HCT116 (cell line): Measurements from ENCODE around the gene POC1B. TPM values are rescaled to one million over a fixed set of nuclear protein-coding genes. Genes with fewer than 3 reads are reported as not detected.

Experiments used
- ATAC-seq: fragments of 200-7000 bp; cut with Tn5 transposase; 2 replicates; pipeline ENCODE4 v1.9.1; 2020; ENCODE audit warnings: mild to moderate bottlenecking, moderate library complexity
- BruUV-seq: library from RNA; stranded (reverse); fragments of 400-500 nt; replicated peaks from 2 replicates; lab custom pipeline; 2021; lab: Mats Ljungman, UMichigan
- CTCF ChIA-PET: fragments of 300-600 bp; sonication (Branson Sonifier 250); formaldehyde crosslinking; loops from one replicate; lab custom pipeline; 2021; ENCODE audit warnings: antibody characterized with exemption; lab: Charles Lee
- POLR2A ChIA-PET: fragments of 300-600, 350-600 bp; sonication (Branson Sonifier 250); formaldehyde crosslinking; loops from one replicate; lab custom pipeline; 2021; ENCODE audit warnings: antibody characterized with exemption; lab: Charles Lee
- RAD21 ChIA-PET, 2 experiments: fragments of 300-600 bp; sonication (Branson Sonifier 250); formaldehyde crosslinking; loops; one replicate each; lab custom pipeline; 2023; ENCODE audit warnings: low total read pairs in 2 of 2; ENCODE audit not compliant: uncharacterized antibody in 2 of 2, unreplicated experiment in 2 of 2, low non-redundant PET in 1 of 2; lab: Charles Lee
- DNase-seq: peaks from one replicate; pipeline ENCODE4 v3.0.0-alpha.2; 2010; ENCODE audit warnings: low read depth, low spot score
- H2AFZ ChIP-seq: fragments of 200-600 bp; shearing (Covaris generic), sonication (generic); 2 replicates; pipeline ENCODE4 v1.6.1; 2017; ENCODE audit warnings: low read depth, mixed run types, mixed read lengths, antibody characterized with exemption, low read length; ENCODE audit not compliant: poor library complexity, severe bottlenecking
- H3K27ac ChIP-seq: 2 replicates; pipeline ENCODE4 v1.5.1; 2012; ENCODE audit warnings: low read depth, low read length
- H3K27me3 ChIP-seq: fragments of 200-600 bp; sonication (generic); 2 replicates; pipeline ENCODE4 v1.6.1; 2016; ENCODE audit warnings: mixed run types, low read length, mixed read lengths; ENCODE audit not compliant: insufficient read depth
- H3K36me3 ChIP-seq, 2 experiments: fragments of 200-500 bp in 1 of 2; fragments of 200-600 bp in 1 of 2; sonication (Bioruptor generic) in 1 of 2; sonication (generic) in 1 of 2; 2 replicates each; pipeline versions ENCODE4 v1.5.1 to v1.6.1; 2014 to 2016; ENCODE audit warnings: low read length in 2 of 2, inconsistent platforms in 1 of 2, mixed read lengths in 1 of 2, mixed run types in 1 of 2; ENCODE audit not compliant: insufficient read depth in 2 of 2, control insufficient read depth in 1 of 2
- H3K4me1 ChIP-seq, 2 experiments: fragments of 200-600 bp in 1 of 2; sonication (generic) in 1 of 2; 2 replicates each; pipeline versions ENCODE4 v1.5.1 to v1.6.1; 2012 to 2017; ENCODE audit warnings: low read length in 2 of 2, inconsistent platforms in 1 of 2, mild to moderate bottlenecking in 1 of 2, mixed read lengths in 1 of 2, mixed run types in 1 of 2, moderate library complexity in 1 of 2; ENCODE audit not compliant: insufficient read depth in 2 of 2, control insufficient read depth in 1 of 2
- H3K4me2 ChIP-seq: fragments of 200-600 bp; sonication (generic); 2 replicates; pipeline ENCODE4 v1.6.1; 2017; ENCODE audit warnings: mixed run types, low read length, mixed read lengths
- H3K4me3 ChIP-seq, 2 experiments: fragments of 200-600 bp in 1 of 2; sonication (generic) in 1 of 2; replicated peaks in 1 of 2; 2 replicates each; pipeline ENCODE4 v1.5.1; 2011 to 2016; ENCODE audit warnings: low read length in 2 of 2, control low read depth in 1 of 2, low read depth in 1 of 2, mild to moderate bottlenecking in 1 of 2, mixed read lengths in 1 of 2, mixed run types in 1 of 2
- H3K79me2 ChIP-seq: fragments of 200-600 bp; sonication (generic); 2 replicates; pipeline ENCODE4 v1.6.1; 2017; ENCODE audit warnings: mild to moderate bottlenecking, mixed run types, low read length, moderate library complexity, mixed read lengths; ENCODE audit not compliant: insufficient read depth
- H3K9ac ChIP-seq: fragments of 200-600 bp; sonication (generic); 2 replicates; pipeline ENCODE4 v1.6.1; 2016; ENCODE audit warnings: low read length, mixed read lengths
- H3K9me2 ChIP-seq: fragments of 200-600 bp; sonication (generic), shearing (Covaris generic); 2 replicates; pipeline ENCODE4 v1.6.1; 2017; ENCODE audit warnings: mixed run types, mild to moderate bottlenecking, moderate library complexity; ENCODE audit not compliant: insufficient read depth
- H3K9me3 ChIP-seq, 2 experiments: fragments of 200-500 bp in 1 of 2; fragments of 200-600 bp in 1 of 2; sonication (Bioruptor generic) in 1 of 2; sonication (generic) in 1 of 2; 2 replicates each; pipeline ENCODE4 v1.6.1; 2014 to 2017; ENCODE audit warnings: low read length in 2 of 2, mixed read lengths in 2 of 2, inconsistent platforms in 1 of 2, low read depth in 1 of 2, mild to moderate bottlenecking in 1 of 2, mixed run types in 1 of 2, moderate library complexity in 1 of 2; ENCODE audit not compliant: control insufficient read depth in 1 of 2, insufficient read depth in 1 of 2
- H4K20me1 ChIP-seq: fragments of 200-600 bp; sonication (generic), shearing (Covaris generic); 2 replicates; pipeline ENCODE4 v1.6.1; 2017; ENCODE audit warnings: mixed run types, mild to moderate bottlenecking, moderate library complexity; ENCODE audit not compliant: insufficient read depth
- EGR1 ChIP-seq: IDR thresholded peaks from 2 replicates; pipeline ENCODE4 v1.6.1; 2012; ENCODE audit warnings: low read depth
- EZH2phosphoT487 ChIP-seq: fragments of 200-600 bp; IDR thresholded peaks from 2 replicates; pipeline ENCODE4 v1.6.1; 2018; ENCODE audit warnings: antibody characterized with exemption, borderline replicate concordance
- FOSL1 ChIP-seq: IDR thresholded peaks from 2 replicates; pipeline ENCODE4 v1.6.1; 2012; ENCODE audit warnings: low read depth
- JUND ChIP-seq: IDR thresholded peaks from 2 replicates; pipeline ENCODE4 v1.6.1; 2012
- POLR2A ChIP-seq: IDR thresholded peaks from 2 replicates; pipeline ENCODE4 v1.7.0; 2011; ENCODE audit warnings: borderline replicate concordance; ENCODE audit not compliant: insufficient read depth, insufficient read length; ENCODE audit errors: extremely low read depth
- POLR2AphosphoS5 ChIP-seq: IDR thresholded peaks from 2 replicates; pipeline ENCODE4 v1.6.1; 2011; ENCODE audit warnings: mild to moderate bottlenecking, low read depth, low read length, moderate library complexity
- RAD21 ChIP-seq: IDR thresholded peaks from 2 replicates; pipeline ENCODE4 v1.6.1; 2012; ENCODE audit warnings: low read depth, mild to moderate bottlenecking
- REST ChIP-seq: IDR thresholded peaks from 2 replicates; pipeline ENCODE4 v1.6.1; 2012; ENCODE audit warnings: low read depth
- SIN3A ChIP-seq: IDR thresholded peaks from 2 replicates; pipeline ENCODE4 v1.6.1; 2012; ENCODE audit warnings: low read depth
- SP1 ChIP-seq: IDR thresholded peaks from 2 replicates; pipeline ENCODE4 v1.6.1; 2012; ENCODE audit warnings: low read depth
- SRF ChIP-seq: IDR thresholded peaks from 2 replicates; pipeline ENCODE4 v1.6.1; 2012; ENCODE audit warnings: low read depth
- TCF7L2 ChIP-seq: IDR thresholded peaks from 2 replicates; pipeline ENCODE4 v1.7.0; 2011; ENCODE audit warnings: borderline replicate concordance, inconsistent platforms; ENCODE audit not compliant: insufficient read depth, insufficient read length; ENCODE audit errors: extremely low read depth
- ZNF274 ChIP-seq: fragments of 200-500 bp; sonication (Bioruptor generic); IDR thresholded peaks from 2 replicates; pipeline ENCODE4 v1.6.1; 2014; ENCODE audit warnings: mild to moderate bottlenecking, low read depth, low read length, inconsistent platforms
- intact Hi-C: fragments of 100-400 bp; cut with micrococcal nuclease; formaldehyde crosslinking; loops from 2 replicates; pipeline ENCODE4 v1.10.0; 2022
- total RNA-seq: library from RNA; stranded (reverse); gene quantifications from one replicate; pipeline ENCODE4 v1.2.1, GENCODE V29; 2021; ENCODE audit not compliant: unreplicated experiment
- TF ChIP-seq, protein P1 (sequence below), 3 experiments: fragments of 200-600 bp in 1 of 3; sonication (generic) in 1 of 3; IDR thresholded peaks in 2 of 3; conservative IDR thresholded peaks in 1 of 3; 2 replicates each; pipeline ENCODE4 v1.5.1; 2012 to 2017; ENCODE audit warnings: low read depth in 2 of 3, low read length in 2 of 3, antibody characterized with exemption in 1 of 3, borderline replicate concordance in 1 of 3, control low read depth in 1 of 3, mild to moderate bottlenecking in 1 of 3, mixed read lengths in 1 of 3, mixed run types in 1 of 3, moderate library complexity in 1 of 3; ENCODE audit not compliant: insufficient read depth in 1 of 3
- TF ChIP-seq, protein P2 (sequence below): IDR thresholded peaks from 2 replicates; pipeline ENCODE4 v1.6.1; 2012
- TF ChIP-seq, protein P3 (sequence below): IDR thresholded peaks from 2 replicates; pipeline ENCODE4 v1.6.1; 2011; ENCODE audit warnings: mild to moderate bottlenecking, low read length, moderate library complexity; ENCODE audit not compliant: insufficient replicate concordance; ENCODE audit errors: extremely low read depth

Gene POC1B
- total RNA-seq, 1 experiment from 2014 or later: 14.3 TPM

- H3K27ac ChIP-seq: no peak overlapping the region
- no peak overlapping the region for H3K9ac ChIP-seq
- no TSS peak for BruUV-seq
- H4K20me1 ChIP-seq: no peaks in the 10 kb centered on the region
- DNase-seq: no peak
- no peaks in the 10 kb centered on the region for H3K4me1 ChIP-seq
- intact Hi-C loops: no loop called here
- ATAC-seq: no peak
- H2AFZ ChIP-seq: no peak overlapping the region
- no peaks in the 10 kb centered on the region for H3K79me2 ChIP-seq
- H3K36me3 ChIP-seq: no peaks in the 10 kb centered on the region
- H3K4me3 ChIP-seq: no peak overlapping the region
- POLR2A ChIA-PET: no interaction called here
- RAD21 ChIA-PET: no interaction called here
- no peaks in the 10 kb centered on the region for H3K9me2 ChIP-seq
- H3K4me2 ChIP-seq: no peak overlapping the region
- no peaks in the 10 kb centered on the region for H3K9me3 ChIP-seq
- CTCF ChIA-PET: no interaction called here
- H3K27me3 ChIP-seq: no peaks in the 10 kb centered on the region
- no peak for TF ChIP-seq EGR1
- TF ChIP-seq, protein P1, sequence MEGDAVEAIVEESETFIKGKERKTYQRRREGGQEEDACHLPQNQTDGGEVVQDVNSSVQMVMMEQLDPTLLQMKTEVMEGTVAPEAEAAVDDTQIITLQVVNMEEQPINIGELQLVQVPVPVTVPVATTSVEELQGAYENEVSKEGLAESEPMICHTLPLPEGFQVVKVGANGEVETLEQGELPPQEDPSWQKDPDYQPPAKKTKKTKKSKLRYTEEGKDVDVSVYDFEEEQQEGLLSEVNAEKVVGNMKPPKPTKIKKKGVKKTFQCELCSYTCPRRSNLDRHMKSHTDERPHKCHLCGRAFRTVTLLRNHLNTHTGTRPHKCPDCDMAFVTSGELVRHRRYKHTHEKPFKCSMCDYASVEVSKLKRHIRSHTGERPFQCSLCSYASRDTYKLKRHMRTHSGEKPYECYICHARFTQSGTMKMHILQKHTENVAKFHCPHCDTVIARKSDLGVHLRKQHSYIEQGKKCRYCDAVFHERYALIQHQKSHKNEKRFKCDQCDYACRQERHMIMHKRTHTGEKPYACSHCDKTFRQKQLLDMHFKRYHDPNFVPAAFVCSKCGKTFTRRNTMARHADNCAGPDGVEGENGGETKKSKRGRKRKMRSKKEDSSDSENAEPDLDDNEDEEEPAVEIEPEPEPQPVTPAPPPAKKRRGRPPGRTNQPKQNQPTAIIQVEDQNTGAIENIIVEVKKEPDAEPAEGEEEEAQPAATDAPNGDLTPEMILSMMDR (IDR thresholded peaks at IDR 0.05 in 2 of 3, conservative IDR thresholded peaks at IDR 0.05 in 1 of 3; ENCODE audit: borderline replicate concordance in 1 of 3, insufficient read depth in 1 of 3, low read depth in 2 of 3, low read length in 2 of 3): no peak
- TF ChIP-seq SRF: no peak
- no peak for TF ChIP-seq TCF7L2
- no peak for TF ChIP-seq SIN3A
- TF ChIP-seq FOSL1: no peak
- TF ChIP-seq RAD21: no peak
- no peak for TF ChIP-seq EZH2phosphoT487
- no peak for TF ChIP-seq SP1
- TF ChIP-seq REST: no peak
- no peak for TF ChIP-seq POLR2A
- no peak for TF ChIP-seq POLR2AphosphoS5
- TF ChIP-seq, protein P2, sequence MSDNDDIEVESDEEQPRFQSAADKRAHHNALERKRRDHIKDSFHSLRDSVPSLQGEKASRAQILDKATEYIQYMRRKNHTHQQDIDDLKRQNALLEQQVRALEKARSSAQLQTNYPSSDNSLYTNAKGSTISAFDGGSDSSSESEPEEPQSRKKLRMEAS: no peak
- TF ChIP-seq, protein P3, sequence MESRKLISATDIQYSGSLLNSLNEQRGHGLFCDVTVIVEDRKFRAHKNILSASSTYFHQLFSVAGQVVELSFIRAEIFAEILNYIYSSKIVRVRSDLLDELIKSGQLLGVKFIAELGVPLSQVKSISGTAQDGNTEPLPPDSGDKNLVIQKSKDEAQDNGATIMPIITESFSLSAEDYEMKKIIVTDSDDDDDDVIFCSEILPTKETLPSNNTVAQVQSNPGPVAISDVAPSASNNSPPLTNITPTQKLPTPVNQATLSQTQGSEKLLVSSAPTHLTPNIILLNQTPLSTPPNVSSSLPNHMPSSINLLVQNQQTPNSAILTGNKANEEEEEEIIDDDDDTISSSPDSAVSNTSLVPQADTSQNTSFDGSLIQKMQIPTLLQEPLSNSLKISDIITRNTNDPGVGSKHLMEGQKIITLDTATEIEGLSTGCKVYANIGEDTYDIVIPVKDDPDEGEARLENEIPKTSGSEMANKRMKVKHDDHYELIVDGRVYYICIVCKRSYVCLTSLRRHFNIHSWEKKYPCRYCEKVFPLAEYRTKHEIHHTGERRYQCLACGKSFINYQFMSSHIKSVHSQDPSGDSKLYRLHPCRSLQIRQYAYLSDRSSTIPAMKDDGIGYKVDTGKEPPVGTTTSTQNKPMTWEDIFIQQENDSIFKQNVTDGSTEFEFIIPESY: no peak
- no peak for TF ChIP-seq JUND
- no peak for TF ChIP-seq ZNF274
Observed at GRCh38 chr12:89565002-89565401, 39.2 kb upstream of the POC1B start.
